HepG2 (cell line): ENCODE data around the gene CCDC88A. TPM values are rescaled to one million over a fixed set of nuclear protein-coding genes. Genes with fewer than 3 reads are reported as not detected.
A peak's percentile ranks its signal among the peaks of the same experiment; 100 is the strongest.

Source experiments
- E2F2 ChIP-seq: sonication (generic); formaldehyde crosslinking; IDR thresholded peaks from 2 replicates; pipeline ENCODE4 v1.4.0; 2020; ENCODE audit warnings: missing genetic modification reagents, borderline replicate concordance
- IKZF4 ChIP-seq: sonication (generic); formaldehyde crosslinking; IDR thresholded peaks from 2 replicates; pipeline ENCODE4 v1.5.1; 2020; ENCODE audit warnings: borderline replicate concordance, mild to moderate bottlenecking, low read depth, missing genetic modification reagents; ENCODE audit errors: not compliant biosample characterization
- SMARCC2 ChIP-seq: fragments of 450-650 bp; IDR thresholded peaks from 2 replicates; pipeline ENCODE4 v1.6.1; 2017; ENCODE audit warnings: antibody characterized with exemption, mild to moderate bottlenecking
- ZNF138 ChIP-seq: sonication (generic); formaldehyde crosslinking; IDR thresholded peaks from 2 replicates; pipeline ENCODE4 v1.5.0; 2020; ENCODE audit warnings: mild to moderate bottlenecking, low read depth, missing genetic modification reagents
- polyA plus RNA-seq, 8 experiments: library from polyadenylated mRNA; depleted of rRNA in 3 of 8; stranded (reverse) in 7 of 8; unstranded in 1 of 8; fragments of >200 nt; fragmentation: Illumina TruSeq in 4 of 8; extraction: Trizol in 4 of 8; gene quantifications; 2 replicates each; pipeline versions ENCODE4 v1.2.1 to v1.2.3, GENCODE V29; 2011 to 2016; ENCODE audit warnings: low read depth in 4 of 8, missing spikeins in 1 of 8, mixed read lengths in 1 of 8; ENCODE audit not compliant: insufficient read depth in 1 of 8
- total RNA-seq, 5 experiments: library from RNA; depleted of rRNA; stranded (reverse); fragments of >200 nt; fragmentation: Illumina TruSeq; extraction: Trizol; gene quantifications; 2 replicates each; pipeline ENCODE4 v1.2.3, GENCODE V29; 2016; ENCODE audit warnings: low read depth in 1 of 5
- TF ChIP-seq, protein P1 (sequence below): IDR thresholded peaks from 2 replicates; pipeline ENCODE4 v1.6.1; 2016; ENCODE audit warnings: low read depth, missing genetic modification reagents, missing compliant biosample characterization
- TF ChIP-seq, protein P2 (sequence below): sonication (generic); formaldehyde crosslinking; IDR thresholded peaks from 2 replicates; pipeline ENCODE4 v1.8.0; 2022; ENCODE audit warnings: mild to moderate bottlenecking, missing genetic modification reagents, moderate library complexity
- TF ChIP-seq, protein P3 (sequence below): sonication (generic); formaldehyde crosslinking; IDR thresholded peaks from 2 replicates; pipeline ENCODE4; 2020; ENCODE audit warnings: missing genetic modification reagents, mild to moderate bottlenecking, borderline replicate concordance
- TF ChIP-seq, protein P4 (sequence below): sonication (generic); formaldehyde crosslinking; IDR thresholded peaks from 2 replicates; pipeline ENCODE4 v1.4.0; 2020; ENCODE audit warnings: mild to moderate bottlenecking, missing genetic modification reagents

The CCDC88A gene
- total and polyA plus RNA-seq, 2 of the 13 experiments (the other 11 are each of a cell fraction or from before 2014, with no cell fraction given) = 43.2 to 84.1 TPM

DNA sequence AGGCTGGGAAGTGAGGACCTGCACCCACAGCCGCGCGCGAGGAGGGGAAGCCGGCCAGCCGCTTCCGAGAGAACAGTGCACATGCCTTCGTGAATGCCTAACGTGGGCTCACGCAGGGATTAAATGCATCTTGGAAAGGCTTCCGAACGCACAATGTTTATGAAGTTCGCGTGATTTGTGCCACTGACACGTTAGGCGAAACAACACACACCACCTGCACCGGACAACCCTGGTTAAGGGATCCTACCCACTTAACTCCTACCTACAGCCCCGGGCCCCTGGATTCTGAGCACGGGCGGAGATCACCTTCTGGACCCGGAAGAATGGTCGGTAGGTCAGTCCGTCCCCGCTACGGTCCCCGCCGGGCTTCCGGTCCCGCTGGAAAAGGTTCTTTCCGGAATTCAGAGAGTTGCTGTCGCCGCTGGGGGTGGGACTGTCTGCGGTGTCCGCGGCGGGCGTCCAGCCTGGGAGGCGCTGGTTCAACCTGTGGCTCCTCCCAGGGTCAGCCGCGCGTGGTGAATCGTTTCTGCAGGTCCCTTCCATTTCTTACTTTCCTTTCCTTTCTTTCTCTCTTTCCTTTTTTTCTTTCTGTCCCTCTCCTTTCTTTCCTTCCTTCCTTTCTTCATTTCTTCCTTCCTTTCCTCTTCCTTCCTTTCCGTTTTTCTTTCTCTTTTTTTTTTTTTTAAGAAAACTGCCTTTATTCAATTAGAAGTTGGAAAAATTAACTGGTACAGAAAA lies 150.6 kb downstream of the CCDC88A start, which contains the start of gene MTIF2 (continued):
- TF ChIP-seq, protein P1, sequence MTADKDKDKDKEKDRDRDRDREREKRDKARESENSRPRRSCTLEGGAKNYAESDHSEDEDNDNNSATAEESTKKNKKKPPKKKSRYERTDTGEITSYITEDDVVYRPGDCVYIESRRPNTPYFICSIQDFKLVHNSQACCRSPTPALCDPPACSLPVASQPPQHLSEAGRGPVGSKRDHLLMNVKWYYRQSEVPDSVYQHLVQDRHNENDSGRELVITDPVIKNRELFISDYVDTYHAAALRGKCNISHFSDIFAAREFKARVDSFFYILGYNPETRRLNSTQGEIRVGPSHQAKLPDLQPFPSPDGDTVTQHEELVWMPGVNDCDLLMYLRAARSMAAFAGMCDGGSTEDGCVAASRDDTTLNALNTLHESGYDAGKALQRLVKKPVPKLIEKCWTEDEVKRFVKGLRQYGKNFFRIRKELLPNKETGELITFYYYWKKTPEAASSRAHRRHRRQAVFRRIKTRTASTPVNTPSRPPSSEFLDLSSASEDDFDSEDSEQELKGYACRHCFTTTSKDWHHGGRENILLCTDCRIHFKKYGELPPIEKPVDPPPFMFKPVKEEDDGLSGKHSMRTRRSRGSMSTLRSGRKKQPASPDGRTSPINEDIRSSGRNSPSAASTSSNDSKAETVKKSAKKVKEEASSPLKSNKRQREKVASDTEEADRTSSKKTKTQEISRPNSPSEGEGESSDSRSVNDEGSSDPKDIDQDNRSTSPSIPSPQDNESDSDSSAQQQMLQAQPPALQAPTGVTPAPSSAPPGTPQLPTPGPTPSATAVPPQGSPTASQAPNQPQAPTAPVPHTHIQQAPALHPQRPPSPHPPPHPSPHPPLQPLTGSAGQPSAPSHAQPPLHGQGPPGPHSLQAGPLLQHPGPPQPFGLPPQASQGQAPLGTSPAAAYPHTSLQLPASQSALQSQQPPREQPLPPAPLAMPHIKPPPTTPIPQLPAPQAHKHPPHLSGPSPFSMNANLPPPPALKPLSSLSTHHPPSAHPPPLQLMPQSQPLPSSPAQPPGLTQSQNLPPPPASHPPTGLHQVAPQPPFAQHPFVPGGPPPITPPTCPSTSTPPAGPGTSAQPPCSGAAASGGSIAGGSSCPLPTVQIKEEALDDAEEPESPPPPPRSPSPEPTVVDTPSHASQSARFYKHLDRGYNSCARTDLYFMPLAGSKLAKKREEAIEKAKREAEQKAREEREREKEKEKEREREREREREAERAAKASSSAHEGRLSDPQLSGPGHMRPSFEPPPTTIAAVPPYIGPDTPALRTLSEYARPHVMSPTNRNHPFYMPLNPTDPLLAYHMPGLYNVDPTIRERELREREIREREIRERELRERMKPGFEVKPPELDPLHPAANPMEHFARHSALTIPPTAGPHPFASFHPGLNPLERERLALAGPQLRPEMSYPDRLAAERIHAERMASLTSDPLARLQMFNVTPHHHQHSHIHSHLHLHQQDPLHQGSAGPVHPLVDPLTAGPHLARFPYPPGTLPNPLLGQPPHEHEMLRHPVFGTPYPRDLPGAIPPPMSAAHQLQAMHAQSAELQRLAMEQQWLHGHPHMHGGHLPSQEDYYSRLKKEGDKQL (CRISPR knock-in tag) = peak; percentile 76; the same call in 1 of the 2 replicates
- peak; percentile 93 for TF ChIP-seq IKZF4 (CRISPR knock-in tag)
- TF ChIP-seq, protein P2, sequence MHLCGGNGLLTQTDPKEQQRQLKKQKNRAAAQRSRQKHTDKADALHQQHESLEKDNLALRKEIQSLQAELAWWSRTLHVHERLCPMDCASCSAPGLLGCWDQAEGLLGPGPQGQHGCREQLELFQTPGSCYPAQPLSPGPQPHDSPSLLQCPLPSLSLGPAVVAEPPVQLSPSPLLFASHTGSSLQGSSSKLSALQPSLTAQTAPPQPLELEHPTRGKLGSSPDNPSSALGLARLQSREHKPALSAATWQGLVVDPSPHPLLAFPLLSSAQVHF (CRISPR knock-in tag) = no peak
- peak; percentile 74; the same call in 1 of the 2 replicates for TF ChIP-seq E2F2 (CRISPR knock-in tag)
- TF ChIP-seq, protein P3, sequence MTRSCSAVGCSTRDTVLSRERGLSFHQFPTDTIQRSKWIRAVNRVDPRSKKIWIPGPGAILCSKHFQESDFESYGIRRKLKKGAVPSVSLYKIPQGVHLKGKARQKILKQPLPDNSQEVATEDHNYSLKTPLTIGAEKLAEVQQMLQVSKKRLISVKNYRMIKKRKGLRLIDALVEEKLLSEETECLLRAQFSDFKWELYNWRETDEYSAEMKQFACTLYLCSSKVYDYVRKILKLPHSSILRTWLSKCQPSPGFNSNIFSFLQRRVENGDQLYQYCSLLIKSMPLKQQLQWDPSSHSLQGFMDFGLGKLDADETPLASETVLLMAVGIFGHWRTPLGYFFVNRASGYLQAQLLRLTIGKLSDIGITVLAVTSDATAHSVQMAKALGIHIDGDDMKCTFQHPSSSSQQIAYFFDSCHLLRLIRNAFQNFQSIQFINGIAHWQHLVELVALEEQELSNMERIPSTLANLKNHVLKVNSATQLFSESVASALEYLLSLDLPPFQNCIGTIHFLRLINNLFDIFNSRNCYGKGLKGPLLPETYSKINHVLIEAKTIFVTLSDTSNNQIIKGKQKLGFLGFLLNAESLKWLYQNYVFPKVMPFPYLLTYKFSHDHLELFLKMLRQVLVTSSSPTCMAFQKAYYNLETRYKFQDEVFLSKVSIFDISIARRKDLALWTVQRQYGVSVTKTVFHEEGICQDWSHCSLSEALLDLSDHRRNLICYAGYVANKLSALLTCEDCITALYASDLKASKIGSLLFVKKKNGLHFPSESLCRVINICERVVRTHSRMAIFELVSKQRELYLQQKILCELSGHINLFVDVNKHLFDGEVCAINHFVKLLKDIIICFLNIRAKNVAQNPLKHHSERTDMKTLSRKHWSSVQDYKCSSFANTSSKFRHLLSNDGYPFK (CRISPR knock-in tag) = peak; percentile 98
- TF ChIP-seq ZNF138 (CRISPR knock-in tag) = peak; percentile 97
- TF ChIP-seq, protein P4, sequence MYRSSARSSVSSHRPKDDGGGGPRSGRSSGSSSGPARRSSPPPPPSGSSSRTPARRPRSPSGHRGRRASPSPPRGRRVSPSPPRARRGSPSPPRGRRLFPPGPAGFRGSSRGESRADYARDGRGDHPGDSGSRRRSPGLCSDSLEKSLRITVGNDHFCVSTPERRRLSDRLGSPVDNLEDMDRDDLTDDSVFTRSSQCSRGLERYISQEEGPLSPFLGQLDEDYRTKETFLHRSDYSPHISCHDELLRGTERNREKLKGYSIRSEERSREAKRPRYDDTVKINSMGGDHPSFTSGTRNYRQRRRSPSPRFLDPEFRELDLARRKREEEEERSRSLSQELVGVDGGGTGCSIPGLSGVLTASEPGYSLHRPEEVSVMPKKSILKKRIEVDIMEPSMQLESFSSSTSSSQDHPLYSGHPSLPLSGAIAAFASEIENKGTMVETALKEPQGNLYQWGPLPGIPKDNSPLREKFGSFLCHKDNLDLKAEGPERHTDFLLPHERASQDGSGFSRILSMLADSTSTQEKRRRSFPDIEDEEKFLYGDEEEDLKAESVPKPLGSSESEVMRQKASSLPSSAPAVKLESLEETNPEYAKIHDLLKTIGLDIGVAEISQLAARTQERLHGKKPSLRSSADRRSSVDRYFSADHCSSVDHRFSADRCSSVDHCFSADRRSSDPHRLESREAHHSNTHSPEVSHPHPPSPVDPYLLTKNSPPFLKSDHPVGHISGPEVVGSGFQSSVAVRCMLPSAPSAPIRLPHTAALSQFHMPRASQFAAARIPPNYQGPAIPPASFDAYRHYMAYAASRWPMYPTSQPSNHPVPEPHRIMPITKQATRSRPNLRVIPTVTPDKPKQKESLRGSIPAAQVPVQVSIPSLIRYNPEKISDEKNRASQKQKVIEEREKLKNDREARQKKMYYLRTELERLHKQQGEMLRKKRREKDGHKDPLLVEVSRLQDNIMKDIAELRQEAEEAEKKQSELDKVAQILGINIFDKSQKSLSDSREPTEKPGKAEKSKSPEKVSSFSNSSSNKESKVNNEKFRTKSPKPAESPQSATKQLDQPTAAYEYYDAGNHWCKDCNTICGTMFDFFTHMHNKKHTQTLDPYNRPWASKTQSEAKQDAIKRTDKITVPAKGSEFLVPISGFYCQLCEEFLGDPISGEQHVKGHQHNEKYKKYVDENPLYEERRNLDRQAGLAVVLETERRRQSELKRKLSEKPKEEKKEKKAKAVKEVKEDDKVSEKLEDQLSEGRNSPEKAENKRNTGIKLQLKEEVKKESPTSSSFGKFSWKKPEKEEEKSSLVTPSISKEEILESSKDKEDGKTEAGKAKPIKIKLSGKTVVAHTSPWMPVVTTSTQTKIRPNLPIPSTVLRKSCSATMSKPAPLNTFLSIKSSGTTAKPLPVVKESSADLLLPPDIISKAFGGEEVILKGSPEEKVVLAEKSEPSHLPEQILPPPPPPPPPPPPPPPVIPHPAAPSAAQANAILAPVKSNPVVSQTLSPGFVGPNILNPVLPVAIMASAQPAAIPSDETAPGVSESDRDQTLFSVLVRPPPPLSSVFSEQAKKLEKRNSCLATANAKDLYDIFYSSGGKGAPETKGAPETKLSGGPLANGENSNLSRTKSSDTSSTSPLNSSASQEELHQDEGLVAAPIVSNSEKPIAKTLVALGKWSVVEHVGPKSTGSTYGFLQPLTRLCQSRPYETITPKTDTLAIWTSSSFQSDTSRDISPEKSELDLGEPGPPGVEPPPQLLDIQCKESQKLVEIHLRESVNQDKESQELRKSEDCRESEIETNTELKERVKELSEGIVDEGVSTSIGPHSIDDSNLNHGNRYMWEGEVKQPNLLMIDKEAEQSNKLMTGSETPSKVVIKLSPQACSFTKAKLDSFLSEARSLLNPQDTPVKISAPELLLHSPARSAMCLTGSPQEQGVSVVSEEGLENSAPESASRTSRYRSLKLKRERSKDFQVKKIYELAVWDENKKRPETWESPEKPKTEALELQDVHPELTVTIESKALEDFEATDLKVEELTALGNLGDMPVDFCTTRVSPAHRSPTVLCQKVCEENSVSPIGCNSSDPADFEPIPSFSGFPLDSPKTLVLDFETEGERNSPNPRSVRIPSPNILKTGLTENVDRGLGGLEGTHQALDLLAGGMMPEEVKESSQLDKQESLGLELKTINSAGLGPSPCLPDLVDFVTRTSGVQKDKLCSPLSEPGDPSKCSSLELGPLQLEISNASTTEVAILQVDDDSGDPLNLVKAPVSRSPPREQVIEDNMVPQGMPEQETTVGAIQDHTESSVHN (CRISPR knock-in tag) = peak; percentile 90
- no peak for TF ChIP-seq SMARCC2
